ENCODE results near the gene ZNF385B.

The ZNF385B gene

DNA sequence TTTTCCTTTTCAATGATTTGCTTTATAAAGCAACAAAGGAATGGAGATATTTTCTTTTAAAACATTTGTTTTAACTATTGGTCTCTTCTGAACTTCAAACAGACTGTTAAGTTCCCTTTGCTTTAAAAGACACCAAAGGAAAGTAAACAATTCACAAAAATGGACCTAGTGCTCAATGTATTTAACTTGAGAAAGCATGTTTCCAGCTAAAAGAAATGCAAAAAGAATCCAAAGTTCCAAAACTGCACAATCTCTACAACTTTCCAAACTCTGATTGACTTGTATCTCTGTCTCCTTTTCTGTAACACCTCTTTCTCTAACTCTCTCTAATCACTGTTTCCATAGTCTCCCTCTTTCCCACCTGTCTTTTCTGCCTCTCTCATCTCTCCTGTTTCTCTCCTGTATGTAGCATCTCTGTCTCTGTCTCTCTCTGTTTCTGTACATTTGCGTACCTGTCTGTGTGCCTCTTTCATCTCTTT is 301.1 kb downstream of the ZNF385B start:
- Histone ChIP-seq H4K20me1 (ENCODE audit: low read depth, low read length) (no peaks in the 10 kb centered on the region), H2AFZ (ENCODE audit: low read depth, low read length, severe bottlenecking) (no peak overlapping the region), H3K9me2 (replicated peaks; ENCODE audit: insufficient read depth, low read length) (no peaks in the 10 kb centered on the region), H3K27me3 (ENCODE audit: low read length) (no peaks in the 10 kb centered on the region), H3K9ac (ENCODE audit: low read length) (no peak overlapping the region), H3K36me3 (ENCODE audit: low read length) (no peaks in the 10 kb centered on the region), H3K79me2 (ENCODE audit: insufficient read depth, low read length) (no peaks in the 10 kb centered on the region), H3K9me3 (ENCODE audit: insufficient read depth, low read length) (no peaks in the 10 kb centered on the region), H3K4me2 (ENCODE audit: low read depth, low read length, poor library complexity, severe bottlenecking) (no peak overlapping the region), H3F3A (ENCODE audit: insufficient read depth) (no peaks in the 10 kb centered on the region), H3K27ac (ENCODE audit: low read depth, low read length) (no peak overlapping the region), H3K4me3 (ENCODE audit: insufficient read depth, low read length, poor library complexity, severe bottlenecking) (no peak overlapping the region)
- TF ChIP-seq, protein P1, sequence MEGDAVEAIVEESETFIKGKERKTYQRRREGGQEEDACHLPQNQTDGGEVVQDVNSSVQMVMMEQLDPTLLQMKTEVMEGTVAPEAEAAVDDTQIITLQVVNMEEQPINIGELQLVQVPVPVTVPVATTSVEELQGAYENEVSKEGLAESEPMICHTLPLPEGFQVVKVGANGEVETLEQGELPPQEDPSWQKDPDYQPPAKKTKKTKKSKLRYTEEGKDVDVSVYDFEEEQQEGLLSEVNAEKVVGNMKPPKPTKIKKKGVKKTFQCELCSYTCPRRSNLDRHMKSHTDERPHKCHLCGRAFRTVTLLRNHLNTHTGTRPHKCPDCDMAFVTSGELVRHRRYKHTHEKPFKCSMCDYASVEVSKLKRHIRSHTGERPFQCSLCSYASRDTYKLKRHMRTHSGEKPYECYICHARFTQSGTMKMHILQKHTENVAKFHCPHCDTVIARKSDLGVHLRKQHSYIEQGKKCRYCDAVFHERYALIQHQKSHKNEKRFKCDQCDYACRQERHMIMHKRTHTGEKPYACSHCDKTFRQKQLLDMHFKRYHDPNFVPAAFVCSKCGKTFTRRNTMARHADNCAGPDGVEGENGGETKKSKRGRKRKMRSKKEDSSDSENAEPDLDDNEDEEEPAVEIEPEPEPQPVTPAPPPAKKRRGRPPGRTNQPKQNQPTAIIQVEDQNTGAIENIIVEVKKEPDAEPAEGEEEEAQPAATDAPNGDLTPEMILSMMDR (IDR thresholded peaks at IDR 0.05; ENCODE audit: insufficient read depth, low read length, poor library complexity, severe bottlenecking) = no peak
- TF ChIP-seq EZH2phosphoT487 (conservative IDR thresholded peaks at IDR 0.05; ENCODE audit: low read length) = no peak

DNA sequence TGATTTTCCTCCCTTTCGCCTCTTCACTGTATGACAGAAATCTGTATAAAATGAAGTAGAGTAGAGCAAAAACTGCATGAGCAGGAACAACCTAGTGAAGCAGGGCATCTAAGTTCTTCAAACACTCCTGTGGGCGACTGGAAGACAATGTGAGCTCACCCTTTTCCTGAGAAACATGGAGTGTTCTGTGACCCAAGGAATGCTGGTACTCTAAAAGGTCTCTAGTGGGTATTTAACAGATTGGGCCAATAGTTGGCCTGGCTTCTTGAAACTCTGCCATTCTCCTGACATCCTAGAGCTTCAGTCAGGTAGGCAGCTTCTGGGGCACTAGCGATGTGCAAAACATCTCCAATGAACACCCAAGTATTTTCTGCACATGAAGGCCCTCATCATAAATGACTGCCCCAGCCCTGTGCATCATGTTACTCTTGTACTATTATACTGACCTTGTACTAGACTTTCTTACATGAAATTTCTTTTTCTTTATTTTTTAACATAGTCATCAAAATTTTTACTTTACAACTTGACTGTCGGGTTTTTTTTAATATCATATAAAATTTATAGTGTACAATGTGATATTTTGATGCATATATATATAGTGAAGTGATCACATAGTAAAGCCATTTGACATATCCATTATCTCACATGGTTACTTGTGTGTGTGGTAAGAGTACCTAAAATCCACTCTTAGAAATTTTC is 302.2 kb downstream of the ZNF385B start:
- no peaks in the 10 kb centered on the region for H3F3A ChIP-seq (ENCODE audit: insufficient read depth)
- H3K9ac ChIP-seq (ENCODE audit: low read length) = no peak overlapping the region
- no peak overlapping the region for H3K4me2 ChIP-seq (ENCODE audit: low read depth, low read length, poor library complexity, severe bottlenecking)
- TF ChIP-seq EZH2phosphoT487 (conservative IDR thresholded peaks at IDR 0.05; ENCODE audit: low read length) = no peak
- TF ChIP-seq, protein P1 (IDR thresholded peaks at IDR 0.05; ENCODE audit: insufficient read depth, low read length, poor library complexity, severe bottlenecking) = no peak
- no peak overlapping the region for H3K27ac ChIP-seq (ENCODE audit: low read depth, low read length)
- H3K9me2 ChIP-seq (replicated peaks; ENCODE audit: insufficient read depth, low read length) = no peaks in the 10 kb centered on the region
- H4K20me1 ChIP-seq (ENCODE audit: low read depth, low read length) = no peaks in the 10 kb centered on the region
- H2AFZ ChIP-seq (ENCODE audit: low read depth, low read length, severe bottlenecking) = no peak overlapping the region
- H3K4me3 ChIP-seq (ENCODE audit: insufficient read depth, low read length, poor library complexity, severe bottlenecking) = no peak overlapping the region
- no peaks in the 10 kb centered on the region for H3K79me2 ChIP-seq (ENCODE audit: insufficient read depth, low read length)
- no peaks in the 10 kb centered on the region for H3K27me3 ChIP-seq (ENCODE audit: low read length)
- no peaks in the 10 kb centered on the region for H3K9me3 ChIP-seq (ENCODE audit: insufficient read depth, low read length)
- H3K36me3 ChIP-seq (ENCODE audit: low read length) = no peaks in the 10 kb centered on the region

DNA sequence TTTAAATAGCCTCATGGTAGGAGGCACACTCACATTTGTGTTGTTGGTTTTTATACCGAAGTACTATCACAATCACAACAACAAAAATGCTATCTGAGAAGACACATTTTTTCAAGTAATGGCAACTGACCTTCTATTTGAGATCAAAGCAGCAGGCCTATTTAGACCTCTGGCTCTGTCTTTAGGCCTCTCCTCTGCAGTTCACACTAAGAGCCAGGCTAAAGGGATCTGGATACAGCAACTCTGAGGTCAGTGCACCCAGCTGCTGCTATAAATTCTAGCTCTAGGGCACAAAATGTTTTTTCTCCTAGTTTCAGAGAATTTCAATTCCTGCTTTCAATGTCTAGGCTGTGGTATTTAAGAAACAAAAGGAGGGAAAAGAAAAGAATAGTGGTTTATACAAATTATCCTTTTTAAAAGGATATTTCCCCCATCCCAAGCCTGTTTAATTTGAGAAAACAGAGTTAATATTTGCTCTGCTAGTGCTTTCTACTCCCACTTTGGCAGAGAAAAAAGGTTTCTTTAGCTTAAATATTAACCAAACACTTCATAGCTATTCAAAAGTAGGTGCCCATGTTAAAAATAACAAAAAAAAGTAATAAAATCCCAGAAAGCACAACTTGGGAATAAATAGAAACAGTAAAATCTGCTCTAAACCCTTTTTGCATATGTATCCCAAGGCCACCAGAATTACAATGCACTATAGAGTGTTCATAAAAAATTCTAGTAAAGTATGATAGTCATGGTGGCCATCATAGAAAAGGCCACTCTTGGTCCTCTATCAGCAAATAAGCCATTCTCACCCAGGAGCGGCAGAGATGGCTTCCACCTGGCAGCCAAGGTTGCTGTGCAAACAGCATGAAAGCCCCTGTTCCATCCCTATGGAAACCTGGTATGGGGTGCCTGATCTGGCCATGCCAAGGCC is 303.1 kb downstream of the ZNF385B start:
- Histone ChIP-seq H3K4me2 (ENCODE audit: low read depth, low read length, poor library complexity, severe bottlenecking) (no peak overlapping the region), H3K9me3 (ENCODE audit: insufficient read depth, low read length) (no peaks in the 10 kb centered on the region), H3K4me3 (ENCODE audit: insufficient read depth, low read length, poor library complexity, severe bottlenecking) (no peak overlapping the region), H3K9me2 (replicated peaks; ENCODE audit: insufficient read depth, low read length) (no peaks in the 10 kb centered on the region), H2AFZ (ENCODE audit: low read depth, low read length, severe bottlenecking) (no peak overlapping the region), H3K9ac (ENCODE audit: low read length) (no peak overlapping the region), H3K27me3 (ENCODE audit: low read length) (no peaks in the 10 kb centered on the region), H3K36me3 (ENCODE audit: low read length) (no peaks in the 10 kb centered on the region), H4K20me1 (ENCODE audit: low read depth, low read length) (no peaks in the 10 kb centered on the region), H3K27ac (ENCODE audit: low read depth, low read length) (no peak overlapping the region), H3K79me2 (ENCODE audit: insufficient read depth, low read length) (no peaks in the 10 kb centered on the region), H3F3A (ENCODE audit: insufficient read depth) (no peaks in the 10 kb centered on the region)
- TF ChIP-seq, protein P1 (IDR thresholded peaks at IDR 0.05; ENCODE audit: insufficient read depth, low read length, poor library complexity, severe bottlenecking) = no peak
- no peak for TF ChIP-seq EZH2phosphoT487 (conservative IDR thresholded peaks at IDR 0.05; ENCODE audit: low read length)
